Measurements from ENCODE around the gene ANXA6.

The ANXA6 gene

DNA sequence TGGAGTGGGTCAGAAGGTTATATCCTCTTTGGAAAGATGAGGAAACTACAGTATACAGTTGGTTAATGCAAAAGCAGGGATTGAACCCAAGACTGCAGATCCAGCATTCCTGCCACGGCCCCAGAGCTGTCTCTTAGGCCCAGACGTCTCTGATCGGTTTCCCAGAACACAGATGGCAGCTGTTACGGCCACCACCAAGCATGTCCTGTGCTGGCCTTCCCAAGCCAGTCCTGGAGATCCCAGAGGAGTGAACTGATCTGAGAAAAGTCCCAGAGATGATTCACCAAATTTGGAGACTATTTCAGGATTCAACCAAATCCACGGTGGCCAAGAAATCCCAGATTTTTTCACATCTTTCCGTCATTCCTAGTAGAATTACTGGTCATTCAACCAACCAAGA is 96.8 kb downstream of the ANXA6 start:
- DNase-seq, result no peak

DNA sequence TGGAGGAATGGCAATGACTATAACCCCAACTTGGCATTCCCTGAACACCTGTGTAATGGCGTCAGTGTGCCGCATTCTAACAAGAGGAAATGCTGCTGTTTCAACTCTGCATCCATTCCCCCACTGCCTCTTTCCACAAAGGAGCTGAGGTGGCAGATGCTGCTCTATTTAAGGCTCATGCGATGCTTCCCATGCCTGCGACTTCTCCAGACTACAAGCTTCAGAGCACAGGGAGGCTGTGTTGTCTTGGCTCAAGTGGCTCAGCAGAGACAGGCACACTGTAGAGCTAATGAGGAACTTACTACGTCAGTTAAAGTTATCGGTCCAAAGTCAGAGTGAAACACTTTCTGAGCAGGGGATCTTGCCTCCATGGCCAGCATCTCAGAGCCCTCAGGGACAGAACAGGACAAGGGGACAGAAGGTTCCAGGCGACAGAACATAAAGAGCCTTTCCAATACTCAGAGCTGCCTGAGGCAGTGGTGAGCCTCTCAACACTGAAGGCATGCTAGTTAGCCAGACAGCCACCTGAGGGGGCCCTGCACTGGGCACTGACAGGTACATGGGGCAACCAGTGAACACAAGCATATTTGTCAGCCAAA is 98.6 kb downstream of the ANXA6 start:
- no peak for DNase-seq

DNA sequence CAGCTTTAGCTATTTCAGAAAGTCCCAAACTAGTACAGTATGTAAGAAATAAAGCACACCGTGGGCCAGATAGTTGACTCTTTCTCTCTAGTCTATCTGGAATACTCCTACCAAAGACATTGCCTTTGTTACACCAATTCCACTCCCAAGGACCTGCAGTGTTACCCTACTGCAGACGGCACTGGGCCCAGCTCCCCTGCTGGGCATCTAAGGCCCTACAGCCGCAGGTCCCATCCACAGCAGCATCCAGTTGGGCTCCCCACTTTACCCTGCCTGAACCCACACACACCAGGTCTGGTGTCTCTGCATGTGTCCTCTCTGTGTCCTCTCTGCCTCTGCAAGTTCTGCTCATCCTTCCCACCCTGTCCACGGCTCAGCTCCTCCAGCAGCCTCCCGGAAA is 99.3 kb downstream of the ANXA6 start:
- no peak for DNase-seq

DNA sequence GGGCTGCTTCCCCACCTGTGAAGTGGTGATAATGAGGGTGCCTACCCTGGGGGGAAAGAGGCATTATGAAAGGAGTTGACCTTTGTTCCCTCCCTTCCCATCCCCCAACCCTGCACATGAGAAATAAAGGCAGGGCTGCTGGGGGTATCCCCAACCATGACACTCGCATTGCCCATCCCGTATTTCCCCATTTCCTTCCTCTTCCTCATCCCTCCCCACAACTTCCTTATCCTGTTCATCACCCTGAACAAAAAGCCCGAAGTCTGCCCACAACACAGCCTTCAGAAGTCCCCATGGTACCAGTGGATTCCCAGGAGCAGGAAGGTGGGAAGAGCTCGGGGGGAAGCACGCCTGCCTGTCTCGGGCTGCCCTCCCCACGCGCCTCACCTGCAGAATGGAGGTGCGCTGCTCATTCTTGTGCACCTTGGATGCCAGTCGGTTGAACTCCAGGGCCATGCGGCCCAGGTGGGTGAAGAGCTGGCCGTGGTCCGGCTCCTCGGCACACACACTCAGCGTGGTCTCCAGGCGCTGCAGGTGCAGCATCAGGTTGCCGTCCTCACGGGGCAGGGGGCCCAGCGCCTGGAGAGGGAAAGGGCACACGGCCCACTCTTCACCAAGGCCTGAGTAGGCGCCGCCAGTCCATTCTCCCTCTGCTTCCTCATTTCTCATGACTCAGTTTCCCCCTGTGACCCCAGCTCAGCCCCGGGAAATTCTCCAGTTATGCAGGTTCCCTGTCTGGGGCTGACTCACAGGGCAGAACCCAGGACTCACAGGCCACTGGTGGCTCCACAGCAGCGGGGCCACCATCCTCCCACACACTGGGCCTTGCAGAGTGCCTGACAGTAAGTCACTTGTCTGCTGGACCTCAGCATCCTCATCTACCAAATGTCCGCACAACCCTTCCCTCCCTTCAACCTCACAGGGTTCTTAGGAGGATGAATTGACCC is 100.9 kb downstream of the ANXA6 start:
- no peak for DNase-seq

DNA sequence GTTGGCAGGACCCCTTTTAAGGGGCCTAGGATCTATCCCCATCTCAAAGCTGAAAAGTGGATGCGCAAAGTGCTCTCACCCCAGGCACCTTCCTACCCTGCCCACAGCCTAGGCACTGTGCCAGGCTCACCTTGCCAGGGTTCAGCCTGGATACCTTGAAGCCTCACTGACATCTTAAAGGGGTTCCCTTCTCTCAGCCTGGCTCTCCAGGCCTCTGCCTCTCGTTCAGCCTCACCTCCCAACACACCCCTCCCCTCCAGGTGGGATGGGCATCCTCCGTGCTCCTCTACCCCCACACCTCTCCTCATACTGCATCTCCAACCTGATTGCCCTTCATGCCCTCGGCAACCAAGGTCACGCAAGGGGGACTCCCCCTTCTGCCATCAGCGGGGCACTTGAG is 102.2 kb downstream of the ANXA6 start:
- DNase-seq, result no peak

DNA sequence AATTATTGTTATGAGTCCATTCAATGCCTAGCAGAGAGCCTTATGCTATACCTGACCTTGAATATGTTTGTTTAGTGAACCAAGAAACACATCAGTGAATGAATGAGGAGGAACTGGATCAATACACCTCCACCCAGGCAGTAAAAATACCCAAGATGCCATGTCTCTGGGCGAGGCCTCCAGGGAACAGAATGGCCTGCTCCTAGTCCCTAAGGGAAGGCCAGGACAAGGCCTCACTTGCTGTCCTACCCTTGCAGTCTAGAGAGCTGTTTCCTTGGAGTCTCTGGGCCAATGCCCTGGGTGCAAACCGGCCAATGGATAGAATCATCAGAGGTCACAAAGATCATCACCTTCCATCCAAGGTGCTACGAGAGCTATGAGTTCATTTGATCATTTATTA is 102.9 kb downstream of the ANXA6 start:
- DNase-seq, result no peak

DNA sequence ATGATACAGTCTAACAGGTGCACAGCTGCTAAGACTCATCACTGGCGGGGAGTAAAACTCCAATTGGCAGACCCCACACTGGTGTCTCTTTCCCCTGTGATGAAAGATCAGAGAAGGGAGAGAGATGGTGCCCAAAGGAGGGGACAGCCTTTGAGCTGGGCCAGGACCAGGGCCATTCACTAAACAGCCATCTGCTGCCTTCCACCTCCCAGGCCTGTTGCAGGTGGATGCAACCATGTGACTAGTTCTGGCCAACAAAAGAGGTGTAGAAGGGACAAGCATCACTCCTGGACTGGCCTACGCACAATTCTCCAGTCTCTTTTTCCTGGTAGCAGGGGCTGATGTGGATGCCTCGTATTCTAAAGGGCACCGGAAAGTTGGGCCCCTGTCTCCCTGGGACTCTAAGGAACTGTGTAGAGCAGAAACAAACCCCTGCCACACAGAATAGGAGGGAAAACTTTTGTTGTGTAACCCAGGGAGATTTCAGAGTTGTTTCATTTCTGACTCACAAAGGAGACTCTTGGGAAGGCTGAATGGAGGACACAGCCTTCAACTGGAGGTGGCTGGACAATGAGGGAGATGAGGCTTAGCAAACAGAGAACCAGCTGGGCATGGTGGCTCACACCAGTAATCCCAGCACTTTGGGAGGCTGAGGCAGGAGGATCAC is 103.7 kb downstream of the ANXA6 start:
- DNase-seq, result no peak

DNA sequence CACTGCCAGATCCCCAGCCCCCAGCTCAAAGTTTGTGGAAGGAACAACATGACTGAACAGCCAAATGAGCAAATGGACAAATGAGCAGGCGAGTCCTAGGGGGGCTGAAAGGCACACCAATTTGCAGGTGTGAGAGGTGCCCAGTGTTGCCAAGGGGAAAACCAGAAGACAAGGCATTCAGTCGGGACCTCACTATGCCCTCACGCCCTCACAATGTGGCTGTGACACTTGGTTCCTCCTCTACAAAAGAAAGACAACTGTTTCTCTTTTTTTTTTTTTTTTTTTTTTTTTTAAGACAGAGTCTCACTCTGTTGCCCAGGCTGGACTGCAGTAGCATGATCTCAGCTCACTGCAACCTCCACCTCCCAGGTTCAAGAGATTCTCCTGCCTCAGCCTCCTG is 104.7 kb downstream of the ANXA6 start:
- DNase-seq, result no peak

DNA sequence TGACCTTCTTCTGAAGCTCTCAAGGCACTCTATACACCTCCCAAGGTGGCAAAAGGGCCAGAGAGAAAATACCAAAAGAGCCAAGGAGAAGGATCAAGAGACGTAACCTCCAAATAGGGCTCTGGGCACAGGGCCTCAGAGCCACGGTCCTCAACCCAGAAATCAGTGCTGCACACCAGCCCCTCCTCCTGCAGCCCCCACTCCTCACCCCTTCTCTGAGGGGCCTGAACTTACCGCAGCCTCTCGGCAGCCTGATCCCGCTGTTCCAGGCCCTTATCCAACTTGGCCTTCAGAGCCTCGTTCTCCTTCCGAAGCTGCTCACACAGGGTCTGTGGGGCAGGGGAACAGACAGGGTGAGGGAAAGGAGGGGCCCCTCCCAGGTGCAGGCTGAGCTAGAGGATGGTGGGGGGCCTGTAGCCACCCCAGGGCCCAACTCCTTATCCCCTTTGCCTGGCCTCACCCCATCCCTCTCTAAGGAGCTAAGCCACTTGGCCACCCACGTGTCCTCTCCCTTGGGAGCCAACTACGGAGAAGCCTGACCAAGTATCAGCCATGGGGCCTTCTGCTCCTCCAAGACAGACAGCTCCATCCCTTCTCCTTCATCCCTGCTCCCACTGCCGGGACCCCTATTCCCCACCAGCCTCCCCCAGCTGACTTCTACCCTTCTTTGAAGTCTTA is 105.5 kb downstream of the ANXA6 start:
- no peak for DNase-seq

DNA sequence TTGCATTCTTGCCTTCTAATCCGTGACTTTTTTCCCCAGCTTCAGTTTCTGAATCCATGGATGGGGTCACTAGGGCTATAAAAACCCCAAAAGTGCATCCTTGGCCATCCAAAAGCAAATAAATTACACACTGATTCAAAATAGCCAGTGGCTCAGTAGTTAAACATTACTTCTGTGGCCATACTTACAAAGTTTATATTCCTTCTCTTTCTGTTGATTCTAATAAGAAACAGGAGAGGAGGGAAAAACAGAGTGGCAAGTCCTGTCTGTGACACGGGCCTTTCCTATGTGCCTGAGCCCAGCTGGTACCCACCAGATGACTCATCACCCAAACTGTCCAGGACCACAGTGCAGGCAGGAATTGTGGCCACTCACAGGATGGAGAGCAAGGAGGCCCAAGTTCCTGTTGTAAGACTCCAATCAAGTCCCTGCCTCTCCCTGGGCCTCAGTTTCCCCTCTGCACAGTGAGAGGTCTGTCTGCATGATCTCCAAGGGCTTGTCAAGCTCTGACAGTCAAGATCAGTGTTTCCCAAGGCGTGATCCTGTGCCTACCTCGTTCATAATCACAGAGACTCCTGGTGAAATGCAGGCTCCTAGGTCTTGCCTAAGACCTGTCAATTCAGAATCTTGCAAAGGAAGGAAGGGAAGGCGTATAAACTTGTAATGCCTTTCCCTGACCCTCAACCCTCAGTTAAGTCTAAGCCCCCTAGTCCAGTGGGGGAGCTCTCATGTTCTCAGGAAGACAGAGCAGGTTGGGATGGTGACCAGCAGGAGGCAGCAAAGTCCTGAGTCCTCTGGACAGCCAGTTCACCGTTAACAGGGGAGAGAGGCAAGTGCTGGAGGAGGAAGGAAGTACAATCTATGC is 106.3 kb downstream of the ANXA6 start:
- DNase-seq, result peak; percentile 67 to 75

Measured in activated CD4-positive, alpha-beta T cell treated with anti-CD3 and anti-CD28 coated beads for 4 hours (primary cell).